ENCODE measurements around the gene FGFR2. TPM values are rescaled to one million over a fixed set of nuclear protein-coding genes. Genes with fewer than 3 reads are reported as not detected.

Gene FGFR2
- total and polyA plus RNA-seq, 9 of the 15 experiments (the other 6 are each of a cell fraction or from before 2014, with no cell fraction given): 0.20 TPM; not detected in 8

DNA sequence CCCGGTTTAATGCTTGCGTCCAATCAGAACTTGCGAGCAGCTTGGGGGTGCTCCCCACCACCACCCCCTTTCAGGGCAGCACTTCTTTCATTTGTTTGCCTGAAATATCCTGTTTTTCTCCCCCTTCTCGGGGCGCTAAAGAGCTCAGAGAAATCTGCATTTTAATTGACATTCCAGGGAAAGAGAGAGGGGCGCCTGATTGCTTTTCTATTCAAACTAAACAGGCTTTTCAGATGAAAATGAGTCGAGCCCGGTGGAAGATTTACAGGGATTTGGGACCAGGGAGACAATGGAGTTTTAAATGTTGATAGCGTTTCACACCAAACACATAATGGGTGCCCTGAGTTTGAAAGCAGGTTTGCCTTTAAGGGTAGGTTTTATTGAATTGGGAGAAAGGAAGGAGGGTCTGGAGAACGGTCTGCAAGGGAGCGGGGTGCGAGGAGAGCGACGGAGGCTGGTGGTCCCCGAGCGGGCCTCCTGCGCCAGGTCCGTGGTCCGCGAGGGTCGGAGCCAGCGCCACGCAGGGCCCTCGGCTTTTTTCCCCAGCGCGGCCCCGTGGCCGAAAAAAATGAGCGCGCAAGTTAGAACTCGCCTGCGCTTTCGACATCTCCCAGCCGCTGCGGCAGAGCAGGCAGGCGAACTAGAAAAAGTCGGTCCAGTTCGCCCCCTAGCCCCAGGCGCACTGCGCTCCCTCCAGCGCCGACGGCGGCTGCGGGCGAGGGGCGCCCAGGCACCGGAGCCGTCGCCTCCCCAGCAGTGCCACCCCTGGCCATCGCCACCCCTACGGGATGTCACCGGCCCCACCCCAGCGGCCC, 1.3 kb downstream of the FGFR2 start:
- Histone ChIP-seq H3K4me3 (no peak overlapping the region), H3K4me1 (replicated peaks in 1 of 2; ENCODE audit: control insufficient read depth in 2 of 2, insufficient read depth in 2 of 2, low read length in 2 of 2) (peaks cover 0 to 11% of the 10 kb centered on the region in 2 experiments; a peak in 2 of 5 replicates), H2AFZ (ENCODE audit: low read depth, low read length) (no peak overlapping the region), H3K4me2 (ENCODE audit: insufficient read depth, low read length) (no peak overlapping the region), H3K9ac (ENCODE audit: insufficient read depth in 1 of 2, low read depth in 2 of 2, low read length in 2 of 2) (no peak overlapping the region), H3K27me3 (ENCODE audit: control insufficient read depth in 2 of 2, insufficient read depth in 2 of 2, low read length in 2 of 2) (peaks cover 4 to 23% of the 10 kb centered on the region in 2 experiments), H4K20me1 (replicated peaks; ENCODE audit: control insufficient read depth, insufficient read depth, low read length) (no peaks in the 10 kb centered on the region), H3K9me3 (replicated peaks; ENCODE audit: control insufficient read depth, insufficient read depth, low read depth, low read length) (no peaks in the 10 kb centered on the region), H3K27ac (ENCODE audit: extremely low read depth, low read depth, low read length) (no peak overlapping the region), H3K36me3 (ENCODE audit: control insufficient read depth, insufficient read depth, low read length) (no peaks in the 10 kb centered on the region), H3K79me2 (ENCODE audit: control insufficient read depth, insufficient read depth, low read length) (no peaks in the 10 kb centered on the region), H3K9me1 (ENCODE audit: control insufficient read depth, insufficient read depth, low read length) (no peaks in the 10 kb centered on the region)
- in situ Hi-C loops (cut with MboI): no loop called here
- ChIA-PET POLR2A (no interaction called here), CTCF (ENCODE audit: low intra/inter-chr PET ratio) (no interaction called here)
- FAIRE-seq (no peak), ATAC-seq (no peak), DNase-seq (ENCODE audit: extremely low read depth in 1 of 4, low spot score in 3 of 4) (no peak)
- no TSS peak for BruUV-seq (replicated peaks)
- WGBS (ENCODE audit: insufficient coverage, low coverage, missing lambda C conversion rate): 48% methylated on average over 18 of the region's 54 CpGs
- intact Hi-C loops (cut with micrococcal nuclease): no loop called here
- TF ChIP-seq HIVEP1 (CRISPR knock-in tag; IDR thresholded peaks at IDR 0.05): no peak
- no peak for TF ChIP-seq BCL6 (CRISPR knock-in tag; IDR thresholded peaks at IDR 0.05)
- TF ChIP-seq, protein P1, sequence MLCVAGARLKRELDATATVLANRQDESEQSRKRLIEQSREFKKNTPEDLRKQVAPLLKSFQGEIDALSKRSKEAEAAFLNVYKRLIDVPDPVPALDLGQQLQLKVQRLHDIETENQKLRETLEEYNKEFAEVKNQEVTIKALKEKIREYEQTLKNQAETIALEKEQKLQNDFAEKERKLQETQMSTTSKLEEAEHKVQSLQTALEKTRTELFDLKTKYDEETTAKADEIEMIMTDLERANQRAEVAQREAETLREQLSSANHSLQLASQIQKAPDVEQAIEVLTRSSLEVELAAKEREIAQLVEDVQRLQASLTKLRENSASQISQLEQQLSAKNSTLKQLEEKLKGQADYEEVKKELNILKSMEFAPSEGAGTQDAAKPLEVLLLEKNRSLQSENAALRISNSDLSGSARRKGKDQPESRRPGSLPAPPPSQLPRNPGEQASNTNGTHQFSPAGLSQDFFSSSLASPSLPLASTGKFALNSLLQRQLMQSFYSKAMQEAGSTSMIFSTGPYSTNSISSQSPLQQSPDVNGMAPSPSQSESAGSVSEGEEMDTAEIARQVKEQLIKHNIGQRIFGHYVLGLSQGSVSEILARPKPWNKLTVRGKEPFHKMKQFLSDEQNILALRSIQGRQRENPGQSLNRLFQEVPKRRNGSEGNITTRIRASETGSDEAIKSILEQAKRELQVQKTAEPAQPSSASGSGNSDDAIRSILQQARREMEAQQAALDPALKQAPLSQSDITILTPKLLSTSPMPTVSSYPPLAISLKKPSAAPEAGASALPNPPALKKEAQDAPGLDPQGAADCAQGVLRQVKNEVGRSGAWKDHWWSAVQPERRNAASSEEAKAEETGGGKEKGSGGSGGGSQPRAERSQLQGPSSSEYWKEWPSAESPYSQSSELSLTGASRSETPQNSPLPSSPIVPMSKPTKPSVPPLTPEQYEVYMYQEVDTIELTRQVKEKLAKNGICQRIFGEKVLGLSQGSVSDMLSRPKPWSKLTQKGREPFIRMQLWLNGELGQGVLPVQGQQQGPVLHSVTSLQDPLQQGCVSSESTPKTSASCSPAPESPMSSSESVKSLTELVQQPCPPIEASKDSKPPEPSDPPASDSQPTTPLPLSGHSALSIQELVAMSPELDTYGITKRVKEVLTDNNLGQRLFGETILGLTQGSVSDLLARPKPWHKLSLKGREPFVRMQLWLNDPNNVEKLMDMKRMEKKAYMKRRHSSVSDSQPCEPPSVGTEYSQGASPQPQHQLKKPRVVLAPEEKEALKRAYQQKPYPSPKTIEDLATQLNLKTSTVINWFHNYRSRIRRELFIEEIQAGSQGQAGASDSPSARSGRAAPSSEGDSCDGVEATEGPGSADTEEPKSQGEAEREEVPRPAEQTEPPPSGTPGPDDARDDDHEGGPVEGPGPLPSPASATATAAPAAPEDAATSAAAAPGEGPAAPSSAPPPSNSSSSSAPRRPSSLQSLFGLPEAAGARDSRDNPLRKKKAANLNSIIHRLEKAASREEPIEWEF (CRISPR knock-in tag; IDR thresholded peaks at IDR 0.05): no peak
- no peak for TF ChIP-seq ZNF584 (CRISPR knock-in tag; IDR thresholded peaks at IDR 0.05; ENCODE audit: low read depth)
- TF ChIP-seq GTF2F1 (IDR thresholded peaks at IDR 0.05; ENCODE audit: low read depth, low read length): no peak
- TF ChIP-seq DIDO1 (tag; IDR thresholded peaks at IDR 0.05; ENCODE audit: low read depth): no peak
- TF ChIP-seq, protein P2, sequence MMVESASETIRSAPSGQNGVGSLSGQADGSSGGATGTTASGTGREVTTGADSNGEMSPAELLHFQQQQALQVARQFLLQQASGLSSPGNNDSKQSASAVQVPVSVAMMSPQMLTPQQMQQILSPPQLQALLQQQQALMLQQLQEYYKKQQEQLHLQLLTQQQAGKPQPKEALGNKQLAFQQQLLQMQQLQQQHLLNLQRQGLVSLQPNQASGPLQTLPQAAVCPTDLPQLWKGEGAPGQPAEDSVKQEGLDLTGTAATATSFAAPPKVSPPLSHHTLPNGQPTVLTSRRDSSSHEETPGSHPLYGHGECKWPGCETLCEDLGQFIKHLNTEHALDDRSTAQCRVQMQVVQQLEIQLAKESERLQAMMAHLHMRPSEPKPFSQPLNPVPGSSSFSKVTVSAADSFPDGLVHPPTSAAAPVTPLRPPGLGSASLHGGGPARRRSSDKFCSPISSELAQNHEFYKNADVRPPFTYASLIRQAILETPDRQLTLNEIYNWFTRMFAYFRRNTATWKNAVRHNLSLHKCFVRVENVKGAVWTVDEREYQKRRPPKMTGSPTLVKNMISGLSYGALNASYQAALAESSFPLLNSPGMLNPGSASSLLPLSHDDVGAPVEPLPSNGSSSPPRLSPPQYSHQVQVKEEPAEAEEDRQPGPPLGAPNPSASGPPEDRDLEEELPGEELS (CRISPR knock-in tag; IDR thresholded peaks at IDR 0.05; ENCODE audit: borderline replicate concordance): no peak
- no peak for TF ChIP-seq CREB5 (CRISPR knock-in tag; IDR thresholded peaks at IDR 0.05)
- TF ChIP-seq ZNF124 (CRISPR knock-in tag; IDR thresholded peaks at IDR 0.05): no peak
- TF ChIP-seq SIN3B (IDR thresholded peaks at IDR 0.05; ENCODE audit: low read depth): no peak
